Measurements from ENCODE around the gene NPAS4. TPM values are rescaled to one million over a fixed set of nuclear protein-coding genes. Genes with fewer than 3 reads are reported as not detected.
A peak's percentile ranks its signal among the peaks of the same experiment; 100 is the strongest.

NPAS4 gene
- total and polyA plus RNA-seq, 9 of the 15 experiments (the other 6 are each of a cell fraction or from before 2014, with no cell fraction given) = not detected

DNA sequence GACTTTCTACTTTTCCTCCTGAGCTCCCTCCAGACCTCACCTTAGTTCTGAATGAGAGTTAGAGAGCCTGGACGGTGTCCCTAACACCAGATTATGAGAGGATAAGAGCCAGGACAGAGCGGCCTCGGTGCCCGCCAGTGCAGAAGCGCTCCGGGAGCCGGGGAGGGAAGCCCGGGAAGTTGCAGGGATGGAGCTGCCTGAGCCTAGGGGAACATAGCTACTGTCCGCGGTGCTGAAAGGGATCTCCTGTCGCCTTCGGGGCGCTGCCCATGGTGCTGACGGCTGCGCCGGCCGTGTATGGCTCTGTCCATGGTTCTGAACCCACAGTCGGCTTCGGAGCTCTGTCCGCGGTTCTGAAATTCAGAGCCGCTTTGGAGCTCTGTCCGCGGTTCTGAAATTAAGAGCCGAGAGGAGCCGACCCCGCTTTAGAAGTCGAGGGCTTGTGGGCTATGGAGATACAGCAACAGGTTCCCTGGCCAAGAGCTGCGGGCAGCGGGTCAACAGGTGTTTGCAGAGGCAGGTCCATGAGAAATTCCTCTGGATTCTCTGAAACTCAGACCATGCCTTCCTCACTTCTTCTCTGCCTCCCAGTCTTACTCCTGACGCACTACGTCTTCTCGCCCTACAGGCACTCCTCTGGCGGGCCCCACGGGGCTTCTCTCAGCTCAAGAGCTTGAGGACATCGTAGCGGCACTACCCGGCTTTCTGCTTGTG is 814 bp downstream of the NPAS4 start (continued):
- TF ChIP-seq, protein P1, sequence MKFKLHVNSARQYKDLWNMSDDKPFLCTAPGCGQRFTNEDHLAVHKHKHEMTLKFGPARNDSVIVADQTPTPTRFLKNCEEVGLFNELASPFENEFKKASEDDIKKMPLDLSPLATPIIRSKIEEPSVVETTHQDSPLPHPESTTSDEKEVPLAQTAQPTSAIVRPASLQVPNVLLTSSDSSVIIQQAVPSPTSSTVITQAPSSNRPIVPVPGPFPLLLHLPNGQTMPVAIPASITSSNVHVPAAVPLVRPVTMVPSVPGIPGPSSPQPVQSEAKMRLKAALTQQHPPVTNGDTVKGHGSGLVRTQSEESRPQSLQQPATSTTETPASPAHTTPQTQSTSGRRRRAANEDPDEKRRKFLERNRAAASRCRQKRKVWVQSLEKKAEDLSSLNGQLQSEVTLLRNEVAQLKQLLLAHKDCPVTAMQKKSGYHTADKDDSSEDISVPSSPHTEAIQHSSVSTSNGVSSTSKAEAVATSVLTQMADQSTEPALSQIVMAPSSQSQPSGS (CRISPR knock-in tag; IDR thresholded peaks at IDR 0.05) = peak; percentile 100
- TF ChIP-seq IRF2 (CRISPR knock-in tag; IDR thresholded peaks at IDR 0.05) (peak; percentile 100), ZNF347 (CRISPR knock-in tag; IDR thresholded peaks at IDR 0.05; ENCODE audit: low read depth) (peak; percentile 59; the same call in 1 of the 2 replicates), FOXA3 (CRISPR knock-in tag; conservative IDR thresholded peaks at IDR 0.05 in 1 of 2, IDR thresholded peaks at IDR 0.05 in 1 of 2) (peak; percentile 34 to 99; a peak in 2 of 4 replicates), BDP1 (IDR thresholded peaks at IDR 0.05; ENCODE audit: insufficient read depth, insufficient read length) (no peak), ZNF282 (CRISPR knock-in tag; IDR thresholded peaks at IDR 0.05) (peak; percentile 100), POLR2H (tag; IDR thresholded peaks at IDR 0.05; ENCODE audit: low read depth) (no peak), ZNF445 (CRISPR knock-in tag; IDR thresholded peaks at IDR 0.05; ENCODE audit: low read depth) (peak; percentile 91), TAF7 (tag; IDR thresholded peaks at IDR 0.05) (peak; percentile 57; the same call in 1 of the 2 replicates), ELF1 (tag; IDR thresholded peaks at IDR 0.05) (peak; percentile 71)
- TF ChIP-seq, protein P2, sequence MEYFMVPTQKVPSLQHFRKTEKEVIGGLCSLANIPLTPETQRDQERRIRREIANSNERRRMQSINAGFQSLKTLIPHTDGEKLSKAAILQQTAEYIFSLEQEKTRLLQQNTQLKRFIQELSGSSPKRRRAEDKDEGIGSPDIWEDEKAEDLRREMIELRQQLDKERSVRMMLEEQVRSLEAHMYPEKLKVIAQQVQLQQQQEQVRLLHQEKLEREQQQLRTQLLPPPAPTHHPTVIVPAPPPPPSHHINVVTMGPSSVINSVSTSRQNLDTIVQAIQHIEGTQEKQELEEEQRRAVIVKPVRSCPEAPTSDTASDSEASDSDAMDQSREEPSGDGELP (CRISPR knock-in tag; IDR thresholded peaks at IDR 0.05; ENCODE audit: borderline replicate concordance) = peak; percentile 100
- TF ChIP-seq, protein P3, sequence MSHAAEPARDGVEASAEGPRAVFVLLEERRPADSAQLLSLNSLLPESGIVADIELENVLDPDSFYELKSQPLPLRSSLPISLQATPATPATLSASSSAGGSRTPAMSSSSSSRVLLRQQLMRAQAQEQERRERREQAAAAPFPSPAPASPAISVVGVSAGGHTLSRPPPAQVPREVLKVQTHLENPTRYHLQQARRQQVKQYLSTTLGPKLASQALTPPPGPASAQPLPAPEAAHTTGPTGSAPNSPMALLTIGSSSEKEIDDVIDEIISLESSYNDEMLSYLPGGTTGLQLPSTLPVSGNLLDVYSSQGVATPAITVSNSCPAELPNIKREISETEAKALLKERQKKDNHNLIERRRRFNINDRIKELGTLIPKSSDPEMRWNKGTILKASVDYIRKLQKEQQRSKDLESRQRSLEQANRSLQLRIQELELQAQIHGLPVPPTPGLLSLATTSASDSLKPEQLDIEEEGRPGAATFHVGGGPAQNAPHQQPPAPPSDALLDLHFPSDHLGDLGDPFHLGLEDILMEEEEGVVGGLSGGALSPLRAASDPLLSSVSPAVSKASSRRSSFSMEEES (CRISPR knock-in tag; IDR thresholded peaks at IDR 0.05) = peak; percentile 66
- TF ChIP-seq, protein P4, sequence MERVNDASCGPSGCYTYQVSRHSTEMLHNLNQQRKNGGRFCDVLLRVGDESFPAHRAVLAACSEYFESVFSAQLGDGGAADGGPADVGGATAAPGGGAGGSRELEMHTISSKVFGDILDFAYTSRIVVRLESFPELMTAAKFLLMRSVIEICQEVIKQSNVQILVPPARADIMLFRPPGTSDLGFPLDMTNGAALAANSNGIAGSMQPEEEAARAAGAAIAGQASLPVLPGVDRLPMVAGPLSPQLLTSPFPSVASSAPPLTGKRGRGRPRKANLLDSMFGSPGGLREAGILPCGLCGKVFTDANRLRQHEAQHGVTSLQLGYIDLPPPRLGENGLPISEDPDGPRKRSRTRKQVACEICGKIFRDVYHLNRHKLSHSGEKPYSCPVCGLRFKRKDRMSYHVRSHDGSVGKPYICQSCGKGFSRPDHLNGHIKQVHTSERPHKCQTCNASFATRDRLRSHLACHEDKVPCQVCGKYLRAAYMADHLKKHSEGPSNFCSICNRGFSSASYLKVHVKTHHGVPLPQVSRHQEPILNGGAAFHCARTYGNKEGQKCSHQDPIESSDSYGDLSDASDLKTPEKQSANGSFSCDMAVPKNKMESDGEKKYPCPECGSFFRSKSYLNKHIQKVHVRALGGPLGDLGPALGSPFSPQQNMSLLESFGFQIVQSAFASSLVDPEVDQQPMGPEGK (CRISPR knock-in tag; IDR thresholded peaks at IDR 0.05; ENCODE audit: borderline replicate concordance) = peak; percentile 78; the same call in 1 of the 2 replicates
- TF ChIP-seq, protein P5, sequence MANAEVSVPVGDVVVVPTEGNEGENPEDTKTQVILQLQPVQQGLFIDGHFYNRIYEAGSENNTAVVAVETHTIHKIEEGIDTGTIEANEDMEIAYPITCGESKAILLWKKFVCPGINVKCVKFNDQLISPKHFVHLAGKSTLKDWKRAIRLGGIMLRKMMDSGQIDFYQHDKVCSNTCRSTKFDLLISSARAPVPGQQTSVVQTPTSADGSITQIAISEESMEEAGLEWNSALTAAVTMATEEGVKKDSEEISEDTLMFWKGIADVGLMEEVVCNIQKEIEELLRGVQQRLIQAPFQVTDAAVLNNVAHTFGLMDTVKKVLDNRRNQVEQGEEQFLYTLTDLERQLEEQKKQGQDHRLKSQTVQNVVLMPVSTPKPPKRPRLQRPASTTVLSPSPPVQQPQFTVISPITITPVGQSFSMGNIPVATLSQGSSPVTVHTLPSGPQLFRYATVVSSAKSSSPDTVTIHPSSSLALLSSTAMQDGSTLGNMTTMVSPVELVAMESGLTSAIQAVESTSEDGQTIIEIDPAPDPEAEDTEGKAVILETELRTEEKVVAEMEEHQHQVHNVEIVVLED (CRISPR knock-in tag; IDR thresholded peaks at IDR 0.05) = peak; percentile 82
- TF ChIP-seq, protein P6, sequence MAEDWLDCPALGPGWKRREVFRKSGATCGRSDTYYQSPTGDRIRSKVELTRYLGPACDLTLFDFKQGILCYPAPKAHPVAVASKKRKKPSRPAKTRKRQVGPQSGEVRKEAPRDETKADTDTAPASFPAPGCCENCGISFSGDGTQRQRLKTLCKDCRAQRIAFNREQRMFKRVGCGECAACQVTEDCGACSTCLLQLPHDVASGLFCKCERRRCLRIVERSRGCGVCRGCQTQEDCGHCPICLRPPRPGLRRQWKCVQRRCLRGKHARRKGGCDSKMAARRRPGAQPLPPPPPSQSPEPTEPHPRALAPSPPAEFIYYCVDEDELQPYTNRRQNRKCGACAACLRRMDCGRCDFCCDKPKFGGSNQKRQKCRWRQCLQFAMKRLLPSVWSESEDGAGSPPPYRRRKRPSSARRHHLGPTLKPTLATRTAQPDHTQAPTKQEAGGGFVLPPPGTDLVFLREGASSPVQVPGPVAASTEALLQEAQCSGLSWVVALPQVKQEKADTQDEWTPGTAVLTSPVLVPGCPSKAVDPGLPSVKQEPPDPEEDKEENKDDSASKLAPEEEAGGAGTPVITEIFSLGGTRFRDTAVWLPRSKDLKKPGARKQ (CRISPR knock-in tag; IDR thresholded peaks at IDR 0.05) = peak; percentile 90
